Fibroblast of lung (primary cell): ENCODE data around the gene SLCO2B1. TPM values are rescaled to one million over a fixed set of nuclear protein-coding genes. Genes with fewer than 3 reads are reported as not detected.

Source experiments
- DNase-seq, 2 donors: peaks; one replicate each; pipeline versions ENCODE4 v3.0.0 to v3.0.0-alpha.2; 2010; ENCODE audit warnings: low read depth in 2 of 2
- H2AFZ ChIP-seq: 2 replicates; pipeline ENCODE4 v1.5.1; 2012; ENCODE audit warnings: low read length, control low read depth, inconsistent platforms
- H3K27ac ChIP-seq: 2 replicates; pipeline ENCODE4 v1.5.1; 2011; ENCODE audit warnings: low read length, control low read depth; ENCODE audit not compliant: insufficient read depth
- H3K27me3 ChIP-seq: 2 replicates; pipeline ENCODE4 v1.5.1; 2011; ENCODE audit warnings: mild to moderate bottlenecking, low read length; ENCODE audit not compliant: control insufficient read depth, insufficient read depth
- H3K36me3 ChIP-seq: 2 replicates; pipeline ENCODE4 v1.5.1; 2011; ENCODE audit warnings: low read length; ENCODE audit not compliant: control insufficient read depth, insufficient read depth
- H3K4me1 ChIP-seq: 2 replicates; pipeline ENCODE4 v1.5.1; 2011; ENCODE audit warnings: low read length; ENCODE audit not compliant: control insufficient read depth, insufficient read depth; ENCODE audit errors: extremely low read depth
- H3K4me2 ChIP-seq: 2 replicates; pipeline ENCODE4 v1.5.1; 2011; ENCODE audit warnings: low read length, control low read depth; ENCODE audit not compliant: insufficient read depth; ENCODE audit errors: extremely low read depth
- H3K4me3 ChIP-seq, 4 experiments: fragments of 200-600 bp in 1 of 4; sonication (generic) in 1 of 4; replicated peaks in 1 of 4; 2 replicates each; pipeline ENCODE4 v1.5.1; 2011 to 2016; ENCODE audit warnings: low read length in 4 of 4, low read depth in 3 of 4, mild to moderate bottlenecking in 3 of 4, control low read depth in 2 of 4, inconsistent platforms in 1 of 4, mixed read lengths in 1 of 4; ENCODE audit not compliant: insufficient read depth in 1 of 4; ENCODE audit errors: control extremely low read depth in 1 of 4
- H3K79me2 ChIP-seq: 2 replicates; pipeline ENCODE4 v1.5.1; 2012; ENCODE audit warnings: mild to moderate bottlenecking, low read length, inconsistent platforms; ENCODE audit not compliant: control insufficient read depth, insufficient read depth
- H3K9ac ChIP-seq: 2 replicates; pipeline ENCODE4 v1.5.1; 2011; ENCODE audit warnings: mild to moderate bottlenecking, low read length, control low read depth; ENCODE audit not compliant: insufficient read depth
- H3K9me3 ChIP-seq: 2 replicates; pipeline ENCODE4 v1.5.1; 2012; ENCODE audit warnings: low read depth, low read length; ENCODE audit not compliant: control insufficient read depth, insufficient read depth
- H4K20me1 ChIP-seq: 2 replicates; pipeline ENCODE4 v1.5.1; 2011; ENCODE audit warnings: low read length; ENCODE audit not compliant: control insufficient read depth, insufficient read depth; ENCODE audit errors: extremely low read depth
- EZH2 ChIP-seq: IDR thresholded peaks from 2 replicates; pipeline ENCODE4 v1.5.1; 2012; ENCODE audit warnings: low read length, control low read depth, mild to moderate bottlenecking; ENCODE audit errors: missing control alignments
- polyA minus RNA-seq: library from RNA; depleted of rRNA, polyadenylated mRNA; stranded (reverse); fragments of >200 nt; gene quantifications from 2 replicates; pipeline ENCODE4 v1.2.3, GENCODE V29; 2011; ENCODE audit warnings: low replicate concordance
- polyA plus RNA-seq, 2 donors: library from polyadenylated mRNA; depleted of rRNA in 1 of 2; stranded (reverse) in 1 of 2; unstranded in 1 of 2; fragments of >200 nt; gene quantifications; 2 replicates each; pipeline ENCODE4 v1.2.1, GENCODE V29; 2011 to 2012; ENCODE audit warnings: missing spikeins in 1 of 2
- total RNA-seq: library from RNA; depleted of rRNA; stranded (reverse); fragments of >200 nt; gene quantifications from 2 replicates; pipeline ENCODE4 v1.2.1, GENCODE V29; 2014
- TF ChIP-seq, protein P1 (sequence below), 2 donors: IDR thresholded peaks in 1 of 2; conservative IDR thresholded peaks in 1 of 2; 1 replicate in 1 of 2; 2 replicates in 1 of 2; pipeline ENCODE4 v1.5.1; 2011 to 2012; ENCODE audit warnings: low read length in 2 of 2, control low read depth in 1 of 2, inconsistent platforms in 1 of 2, low read depth in 1 of 2, mild to moderate bottlenecking in 1 of 2

The SLCO2B1 gene, protein sequence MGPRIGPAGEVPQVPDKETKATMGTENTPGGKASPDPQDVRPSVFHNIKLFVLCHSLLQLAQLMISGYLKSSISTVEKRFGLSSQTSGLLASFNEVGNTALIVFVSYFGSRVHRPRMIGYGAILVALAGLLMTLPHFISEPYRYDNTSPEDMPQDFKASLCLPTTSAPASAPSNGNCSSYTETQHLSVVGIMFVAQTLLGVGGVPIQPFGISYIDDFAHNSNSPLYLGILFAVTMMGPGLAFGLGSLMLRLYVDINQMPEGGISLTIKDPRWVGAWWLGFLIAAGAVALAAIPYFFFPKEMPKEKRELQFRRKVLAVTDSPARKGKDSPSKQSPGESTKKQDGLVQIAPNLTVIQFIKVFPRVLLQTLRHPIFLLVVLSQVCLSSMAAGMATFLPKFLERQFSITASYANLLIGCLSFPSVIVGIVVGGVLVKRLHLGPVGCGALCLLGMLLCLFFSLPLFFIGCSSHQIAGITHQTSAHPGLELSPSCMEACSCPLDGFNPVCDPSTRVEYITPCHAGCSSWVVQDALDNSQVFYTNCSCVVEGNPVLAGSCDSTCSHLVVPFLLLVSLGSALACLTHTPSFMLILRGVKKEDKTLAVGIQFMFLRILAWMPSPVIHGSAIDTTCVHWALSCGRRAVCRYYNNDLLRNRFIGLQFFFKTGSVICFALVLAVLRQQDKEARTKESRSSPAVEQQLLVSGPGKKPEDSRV
- total RNA-seq (under 0.01 TPM in 1 of 2 replicates, not detected in the other), polyA plus RNA-seq (0.09 TPM in 1 of 2 replicates, not detected in the other), polyA minus RNA-seq (not detected in 2 replicates)
- 0.22 TPM in 1 of 2 replicates, not detected in the other for polyA plus RNA-seq (2012)

DNA sequence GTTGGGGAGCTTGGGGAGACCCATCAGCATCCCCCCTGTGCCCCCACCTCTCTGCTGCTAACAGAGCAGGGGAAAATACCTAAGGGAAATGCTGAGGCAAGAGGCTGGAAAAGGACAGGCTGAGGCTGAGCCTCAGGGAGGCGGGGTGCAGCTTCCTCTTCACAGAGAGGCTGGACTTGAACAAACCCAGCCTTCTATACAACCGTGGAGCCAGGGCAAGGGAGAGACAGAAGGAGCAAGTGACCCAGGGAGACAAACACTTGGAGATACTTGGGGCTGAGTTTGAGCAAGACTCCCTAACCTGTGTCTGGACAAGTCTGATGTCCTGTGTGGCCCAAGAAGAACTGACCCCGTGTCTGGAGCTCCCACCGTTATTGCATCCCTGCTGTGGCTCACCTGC is at the start of gene SLCO2B1:
TSS of gene SLCO2B1 (plus strand) at position 229 of the 400 bp plus-strand sequence. CDS start 275 bp downstream, outside the sequence.
- DNase-seq, result no peak
- no peak within 1 kb of the TSS for H3K9ac ChIP-seq
- H3K27me3 ChIP-seq, result peaks cover 14% of the 10 kb centered on the region
- no peaks in the 10 kb centered on the region for H3K79me2 ChIP-seq
- no peak within 1 kb of the TSS for H3K27ac ChIP-seq
- no peak within 1 kb of the TSS for H3K4me3 ChIP-seq
- no peak within 1 kb of the TSS for H2AFZ ChIP-seq
- TF ChIP-seq EZH2, result no peak
- TF ChIP-seq, protein P1, sequence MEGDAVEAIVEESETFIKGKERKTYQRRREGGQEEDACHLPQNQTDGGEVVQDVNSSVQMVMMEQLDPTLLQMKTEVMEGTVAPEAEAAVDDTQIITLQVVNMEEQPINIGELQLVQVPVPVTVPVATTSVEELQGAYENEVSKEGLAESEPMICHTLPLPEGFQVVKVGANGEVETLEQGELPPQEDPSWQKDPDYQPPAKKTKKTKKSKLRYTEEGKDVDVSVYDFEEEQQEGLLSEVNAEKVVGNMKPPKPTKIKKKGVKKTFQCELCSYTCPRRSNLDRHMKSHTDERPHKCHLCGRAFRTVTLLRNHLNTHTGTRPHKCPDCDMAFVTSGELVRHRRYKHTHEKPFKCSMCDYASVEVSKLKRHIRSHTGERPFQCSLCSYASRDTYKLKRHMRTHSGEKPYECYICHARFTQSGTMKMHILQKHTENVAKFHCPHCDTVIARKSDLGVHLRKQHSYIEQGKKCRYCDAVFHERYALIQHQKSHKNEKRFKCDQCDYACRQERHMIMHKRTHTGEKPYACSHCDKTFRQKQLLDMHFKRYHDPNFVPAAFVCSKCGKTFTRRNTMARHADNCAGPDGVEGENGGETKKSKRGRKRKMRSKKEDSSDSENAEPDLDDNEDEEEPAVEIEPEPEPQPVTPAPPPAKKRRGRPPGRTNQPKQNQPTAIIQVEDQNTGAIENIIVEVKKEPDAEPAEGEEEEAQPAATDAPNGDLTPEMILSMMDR (conservative IDR thresholded peaks at IDR 0.05 in 1 of 2, IDR thresholded peaks at IDR 0.05 in 1 of 2; ENCODE audit: low read depth in 1 of 2, low read length in 2 of 2), result no peak
- H4K20me1 ChIP-seq, result no peaks in the 10 kb centered on the region
- H3K4me1 ChIP-seq, result no peaks in the 10 kb centered on the region
- H3K36me3 ChIP-seq, result no peaks in the 10 kb centered on the region
- no peaks in the 10 kb centered on the region for H3K9me3 ChIP-seq
- no peak within 1 kb of the TSS for H3K4me2 ChIP-seq

DNA sequence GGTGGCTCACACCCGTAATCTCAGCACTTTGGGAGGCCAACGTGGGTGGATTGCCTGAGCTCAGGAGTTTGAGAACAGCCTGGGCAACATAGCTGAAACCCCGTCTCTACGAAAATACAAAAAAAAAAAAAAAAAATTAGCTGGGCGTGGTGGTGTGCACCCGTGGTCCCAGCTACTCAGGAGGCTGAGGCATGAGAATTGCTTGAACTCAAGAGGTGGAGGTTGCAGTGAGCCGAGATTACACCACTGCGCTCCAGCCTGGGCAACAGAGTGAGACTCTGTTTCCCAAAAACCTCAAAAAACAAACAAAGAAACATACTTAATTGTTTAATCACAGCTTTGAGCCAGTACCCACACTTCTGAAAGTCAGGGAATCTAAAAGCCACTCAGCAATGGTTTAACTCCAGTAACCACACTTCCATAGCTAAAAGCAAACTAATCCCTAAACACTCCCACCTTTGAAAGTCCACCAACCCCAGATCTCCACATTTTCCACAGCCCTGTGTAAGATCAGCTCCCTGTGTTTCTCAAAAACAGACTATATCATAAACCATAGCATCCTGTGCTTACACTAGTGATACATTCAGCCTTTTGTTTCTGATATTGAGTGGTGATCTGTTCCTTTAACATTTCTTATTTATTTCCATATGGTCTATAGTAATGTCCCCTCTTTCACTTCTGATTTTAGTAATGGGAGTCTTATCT is 49.3 kb upstream of the SLCO2B1 start:
- H2AFZ ChIP-seq, result no peak overlapping the region
- H3K4me2 ChIP-seq, result no peak overlapping the region
- H3K79me2 ChIP-seq, result no peaks in the 10 kb centered on the region
- no peaks in the 10 kb centered on the region for H4K20me1 ChIP-seq
- peaks cover 7% of the 10 kb centered on the region for H3K4me1 ChIP-seq
- no peaks in the 10 kb centered on the region for H3K36me3 ChIP-seq
- no peak overlapping the region for H3K4me3 ChIP-seq
- no peak for TF ChIP-seq EZH2
- TF ChIP-seq, protein P1 (conservative IDR thresholded peaks at IDR 0.05 in 1 of 2, IDR thresholded peaks at IDR 0.05 in 1 of 2; ENCODE audit: low read depth in 1 of 2, low read length in 2 of 2), result no peak
- no peaks in the 10 kb centered on the region for H3K9me3 ChIP-seq
- no peak overlapping the region for H3K27ac ChIP-seq
- no peak overlapping the region for H3K9ac ChIP-seq
- DNase-seq, result no peak
- peaks cover under 1% of the 10 kb centered on the region for H3K27me3 ChIP-seq
